HG03045 (cell line): ENCODE data around the gene PLCH2.
"Not testable (repeated sequence)": the region's sequence is repeated elsewhere in the genome, so short reads cannot be mapped to it uniquely, and the experiment has no call there.

Experiments
- ATAC-seq: cut with Tn5 transposase; IDR thresholded peaks from one replicate; pipeline ENCODE4 v1.9.1; 2021; ENCODE audit warnings: mild to moderate bottlenecking, moderate library complexity; ENCODE audit not compliant: unreplicated experiment

Gene PLCH2

GRCh38 chr1:2543543-2544092 lies 67.5 kb downstream of the PLCH2 start:
- ATAC-seq, result no peak

- ATAC-seq, result no peak
Observed at GRCh38 chr1:2544093-2544874, 68.2 kb downstream of the PLCH2 start.

GRCh38 chr1:2544875-2545640 lies 69.0 kb downstream of the PLCH2 start:
- ATAC-seq, result no peak

GRCh38 chr1:2545754-2546514 lies 69.8 kb downstream of the PLCH2 start:
- peak; percentile 36 for ATAC-seq

- ATAC-seq, result peak; percentile 30
Observed at GRCh38 chr1:2546515-2547209, 70.6 kb downstream of the PLCH2 start.

GRCh38 chr1:2547210-2548067 lies 71.3 kb downstream of the PLCH2 start:
- ATAC-seq, result no peak

GRCh38 chr1:2548068-2548589 lies 72.0 kb downstream of the PLCH2 start:
- peak; percentile 15 for ATAC-seq

- ATAC-seq, result not testable (repeated sequence)
Observed at GRCh38 chr1:2549367-2550029, 73.4 kb downstream of the PLCH2 start.

GRCh38 chr1:2550309-2550861 lies 74.3 kb downstream of the PLCH2 start:
- ATAC-seq, result not testable (repeated sequence)

GRCh38 chr1:2551544-2551943 lies 75.5 kb downstream of the PLCH2 start:
- ATAC-seq, result not testable (repeated sequence)

GRCh38 chr1:2552189-2552588 lies 76.1 kb downstream of the PLCH2 start:
- ATAC-seq, result no peak

GRCh38 chr1:2553076-2553475 lies 77.0 kb downstream of the PLCH2 start:
- not testable (repeated sequence) for ATAC-seq

GRCh38 chr1:2553871-2554620 lies 78.0 kb downstream of the PLCH2 start:
- no peak for ATAC-seq

GRCh38 chr1:2554621-2555387 lies 78.7 kb downstream of the PLCH2 start:
- no peak for ATAC-seq
